ENCODE measurements around the gene TNRC6C. TPM values are rescaled to one million over a fixed set of nuclear protein-coding genes. Genes with fewer than 3 reads are reported as not detected.
"Not testable (repeated sequence)": the region's sequence is repeated elsewhere in the genome, so short reads cannot be mapped to it uniquely, and the experiment has no call there.

The TNRC6C gene
- polyA plus RNA-seq, 4 donors = 12.7 to 16.2 (median 13.7) TPM

- no peak for DNase-seq (ENCODE audit: low read depth in 4 of 4, low spot score in 3 of 4)
These were observed 174.3 kb downstream of the TNRC6C start for GRCh38 chr17:78132767-78133178.

- no peak for DNase-seq (ENCODE audit: low read depth in 4 of 4, low spot score in 3 of 4)
These were observed 174.9 kb downstream of the TNRC6C start for GRCh38 chr17:78133179-78133951.

GRCh38 chr17:78133971-78134898 lies 175.7 kb downstream of the TNRC6C start:
- no peak for DNase-seq (ENCODE audit: low read depth in 4 of 4, low spot score in 3 of 4)

DNA sequence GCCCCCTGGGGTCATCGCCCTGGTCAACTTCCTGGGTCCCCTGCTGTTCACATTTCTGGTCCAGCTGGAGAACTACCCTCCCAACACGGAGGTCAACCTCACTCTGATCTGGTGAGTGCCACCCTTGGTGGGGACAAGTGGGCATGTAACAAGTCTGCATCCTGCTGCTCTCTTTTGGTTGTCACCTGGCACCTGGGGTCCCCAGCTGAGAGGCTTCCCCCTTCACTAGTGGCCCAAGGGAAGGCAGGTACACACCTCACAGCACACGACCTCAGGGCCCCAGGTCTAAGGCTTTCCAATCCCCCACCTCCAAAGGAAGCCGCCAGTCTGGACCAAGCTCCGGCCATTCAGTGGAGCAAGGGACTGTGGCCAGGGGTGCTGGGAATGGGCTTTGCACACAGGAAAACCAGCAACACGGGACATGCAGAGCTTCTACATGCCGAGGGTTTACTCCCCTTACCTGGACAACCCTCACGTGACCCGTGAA lies 176.4 kb downstream of the TNRC6C start:
- no peak for DNase-seq (ENCODE audit: low read depth in 4 of 4, low spot score in 3 of 4)

- no peak for DNase-seq (ENCODE audit: low read depth in 4 of 4, low spot score in 3 of 4)
These were observed 177.5 kb downstream of the TNRC6C start for GRCh38 chr17:78135858-78136500.

DNA sequence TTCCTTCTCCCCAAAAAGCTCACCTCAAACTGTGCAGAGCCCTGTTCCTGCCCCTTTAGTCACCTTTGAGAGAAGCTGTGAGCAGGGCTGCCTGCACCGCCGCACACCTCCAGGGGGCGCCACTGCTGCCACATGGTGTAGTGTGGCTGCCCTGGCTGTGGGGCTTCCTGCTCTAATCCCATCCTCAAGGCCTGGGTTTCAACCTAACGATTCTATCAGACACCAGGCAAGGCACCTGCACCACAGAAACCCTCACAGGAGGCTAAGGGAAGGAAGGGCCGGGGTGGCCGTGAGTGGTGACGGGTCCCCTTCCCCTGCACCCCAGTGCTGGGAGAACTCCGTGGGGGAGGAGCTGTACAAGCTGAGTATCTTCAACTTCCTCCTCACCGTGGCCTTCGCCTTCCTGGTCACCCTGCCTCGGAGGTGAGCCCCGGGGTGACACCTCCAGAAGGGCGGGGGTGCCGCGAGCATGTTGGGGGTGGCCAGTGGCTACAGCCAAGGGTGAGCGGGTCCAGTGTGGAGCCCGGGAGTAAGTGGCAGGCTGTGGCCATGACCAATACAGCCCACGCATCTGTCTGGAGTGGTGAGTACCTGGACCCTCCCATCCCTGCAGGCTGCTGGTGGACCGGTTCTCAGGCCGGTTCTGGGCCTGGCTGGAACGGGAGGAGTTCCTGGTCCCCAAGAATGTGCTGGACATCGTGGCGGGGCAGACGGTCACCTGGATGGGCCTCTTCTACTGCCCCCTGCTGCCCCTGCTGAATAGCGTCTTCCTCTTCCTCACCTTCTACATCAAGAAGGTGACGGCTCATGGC lies 179.1 kb downstream of the TNRC6C start:
- DNase-seq (ENCODE audit: low read depth in 4 of 4, low spot score in 3 of 4) = no peak

DNA sequence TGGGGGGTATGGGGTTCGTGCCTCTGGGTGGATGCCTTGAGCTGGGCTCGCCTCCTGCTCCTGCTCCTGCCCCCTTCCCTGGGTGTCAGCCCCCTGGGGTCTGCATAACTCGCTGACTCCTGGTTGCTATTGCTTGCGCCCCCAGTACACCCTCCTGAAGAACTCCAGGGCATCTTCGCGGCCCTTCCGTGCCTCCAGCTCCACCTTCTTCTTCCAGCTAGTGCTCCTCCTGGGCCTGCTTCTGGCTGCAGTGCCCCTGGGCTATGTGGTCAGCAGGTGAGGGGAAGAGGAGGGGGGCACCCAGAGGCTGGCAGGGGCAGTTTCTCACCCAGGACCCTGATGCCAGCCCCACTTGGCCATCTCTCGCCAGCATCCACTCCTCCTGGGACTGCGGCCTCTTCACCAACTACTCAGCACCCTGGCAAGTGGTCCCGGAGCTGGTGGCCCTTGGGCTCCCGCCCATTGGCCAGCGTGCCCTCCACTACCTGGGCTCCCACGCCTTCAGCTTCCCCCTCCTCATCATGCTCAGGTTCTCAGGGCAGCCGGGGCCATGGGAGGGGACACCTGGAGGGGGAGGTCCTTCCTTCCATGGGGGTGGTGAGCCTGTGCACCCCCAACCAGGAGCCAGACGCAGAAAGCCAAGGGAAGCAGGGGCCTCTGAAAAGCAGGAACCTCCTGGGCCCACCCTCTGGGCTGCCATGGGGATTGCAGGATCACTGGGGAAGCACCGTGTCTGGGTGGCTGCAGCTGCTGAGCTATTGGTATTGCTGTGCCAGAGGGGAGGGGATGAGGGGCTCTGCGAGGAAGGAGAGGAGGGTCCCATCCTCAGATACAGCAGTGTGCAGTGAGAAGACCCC lies 179.9 kb downstream of the TNRC6C start:
- no peak for DNase-seq (ENCODE audit: low read depth in 4 of 4, low spot score in 3 of 4)

GRCh38 chr17:78139861-78140168 lies 181.3 kb downstream of the TNRC6C start:
- DNase-seq (ENCODE audit: low read depth in 4 of 4, low spot score in 3 of 4) = not testable (repeated sequence)

GRCh38 chr17:78140169-78141051 lies 181.9 kb downstream of the TNRC6C start:
- no peak for DNase-seq (ENCODE audit: low read depth in 4 of 4, low spot score in 3 of 4)

DNA sequence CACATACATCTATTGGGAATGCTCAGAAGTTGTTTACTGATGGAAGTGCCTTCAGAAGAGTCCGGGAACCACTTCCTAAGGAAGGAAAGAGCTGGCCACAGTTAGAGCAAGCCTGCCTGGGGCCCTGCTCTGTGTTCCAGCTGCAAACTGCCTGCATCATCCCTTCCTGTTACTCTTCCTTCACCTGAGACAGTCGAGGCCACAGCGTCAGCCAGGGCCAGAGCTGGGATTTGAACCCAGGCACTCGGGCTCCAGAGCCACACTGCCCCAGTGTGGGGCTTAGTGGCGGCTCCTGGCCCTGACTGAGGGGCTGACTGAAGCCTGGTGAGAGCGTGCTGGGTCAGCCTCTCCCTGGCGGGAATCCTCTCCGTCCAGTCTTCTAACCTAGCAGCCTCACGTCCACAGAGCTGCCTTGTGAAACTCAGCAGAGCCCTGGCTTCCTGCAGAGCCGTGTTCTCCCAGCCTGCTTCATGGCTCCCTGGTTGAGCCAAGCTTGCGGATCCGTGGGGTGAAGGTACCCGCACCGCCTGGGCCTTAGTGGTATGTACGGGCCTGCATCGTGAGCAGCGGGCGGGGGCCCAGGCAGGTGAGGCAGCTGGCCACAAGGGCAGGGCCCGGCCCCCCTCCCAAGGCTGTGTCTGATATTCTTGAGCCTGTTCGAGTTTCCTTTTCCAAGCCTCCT lies 183.1 kb downstream of the TNRC6C start:
- DNase-seq (ENCODE audit: low read depth in 4 of 4, low spot score in 3 of 4) = no peak

- no peak for DNase-seq (ENCODE audit: low read depth in 4 of 4, low spot score in 3 of 4)
These were observed 183.8 kb downstream of the TNRC6C start for GRCh38 chr17:78142119-78142861.

DNA sequence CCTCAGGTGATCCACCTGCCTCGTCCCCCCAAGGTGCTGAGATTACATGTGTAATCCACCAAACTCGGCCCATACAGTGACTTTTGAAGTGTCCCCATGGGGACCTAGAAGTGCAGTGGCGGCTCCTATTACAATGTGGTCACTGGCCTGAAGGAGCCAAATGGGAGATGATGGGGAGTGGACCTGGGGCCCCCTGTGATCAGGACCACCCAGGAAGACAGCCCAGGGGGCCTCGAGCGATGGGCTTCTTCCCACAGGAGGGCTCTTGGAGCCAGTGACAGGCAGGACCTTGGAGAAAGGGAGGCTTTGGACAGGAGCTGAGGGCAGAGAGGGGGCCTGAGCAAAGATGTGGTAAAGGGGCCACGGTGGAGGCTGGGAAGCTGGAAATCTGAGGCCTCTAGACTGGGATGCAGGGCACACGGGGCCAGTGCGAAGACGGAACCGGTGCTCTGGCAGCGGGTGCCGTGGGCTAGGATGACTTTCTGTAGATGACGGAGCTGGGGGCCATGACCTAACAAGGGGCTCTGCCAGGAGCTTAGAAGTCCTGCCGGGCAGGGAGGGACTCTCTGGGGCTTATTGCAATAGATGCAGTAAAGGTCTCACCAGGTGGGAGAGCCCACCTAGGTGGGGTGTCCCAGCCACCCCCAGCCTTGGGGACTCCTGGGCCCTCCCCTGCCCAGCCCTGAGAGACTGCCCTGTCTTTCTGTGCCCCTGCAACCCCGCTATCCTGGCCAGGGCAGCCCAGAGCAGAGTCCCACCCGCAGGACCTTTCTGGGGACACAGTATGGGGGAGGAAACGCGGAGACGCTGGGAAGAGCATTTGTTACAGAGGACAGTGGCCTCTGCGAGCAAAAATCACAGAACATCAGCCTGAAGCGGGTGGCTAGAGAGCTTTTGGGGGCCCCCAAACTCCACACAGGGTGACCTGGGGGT lies 185.0 kb downstream of the TNRC6C start:
- DNase-seq (ENCODE audit: low read depth in 4 of 4, low spot score in 3 of 4) = no peak

DNA sequence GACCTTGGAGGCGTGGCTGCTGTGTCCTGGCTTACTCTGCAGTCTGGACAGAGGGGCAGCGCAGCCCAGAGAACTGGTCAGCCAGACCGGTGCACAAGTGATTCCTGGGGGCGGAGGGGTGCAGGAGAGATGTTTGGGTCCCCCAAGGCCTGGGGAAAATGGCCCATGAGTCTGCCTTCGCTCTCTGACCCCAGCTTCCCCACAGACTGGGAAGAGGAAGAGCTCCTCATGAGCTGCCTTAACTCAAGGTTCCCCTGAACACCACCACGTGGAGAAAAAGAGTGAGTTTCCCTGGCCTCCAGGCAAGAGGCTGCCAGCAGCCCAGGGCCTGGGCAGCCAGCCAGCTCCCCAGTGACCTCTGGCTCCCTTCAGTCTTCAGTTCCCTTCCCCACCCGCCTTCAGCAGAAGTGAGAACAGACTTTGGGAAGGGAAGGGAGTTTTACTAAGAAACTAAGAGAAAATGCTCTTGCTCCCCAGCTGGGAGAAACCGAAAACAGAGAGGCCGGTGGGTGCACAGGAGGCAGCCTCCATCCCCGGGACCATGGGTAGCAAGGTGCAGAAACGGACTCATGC lies 185.7 kb downstream of the TNRC6C start:
- DNase-seq (ENCODE audit: low read depth in 4 of 4, low spot score in 3 of 4) = peak in 1 of 4 donors; percentile 73

DNA sequence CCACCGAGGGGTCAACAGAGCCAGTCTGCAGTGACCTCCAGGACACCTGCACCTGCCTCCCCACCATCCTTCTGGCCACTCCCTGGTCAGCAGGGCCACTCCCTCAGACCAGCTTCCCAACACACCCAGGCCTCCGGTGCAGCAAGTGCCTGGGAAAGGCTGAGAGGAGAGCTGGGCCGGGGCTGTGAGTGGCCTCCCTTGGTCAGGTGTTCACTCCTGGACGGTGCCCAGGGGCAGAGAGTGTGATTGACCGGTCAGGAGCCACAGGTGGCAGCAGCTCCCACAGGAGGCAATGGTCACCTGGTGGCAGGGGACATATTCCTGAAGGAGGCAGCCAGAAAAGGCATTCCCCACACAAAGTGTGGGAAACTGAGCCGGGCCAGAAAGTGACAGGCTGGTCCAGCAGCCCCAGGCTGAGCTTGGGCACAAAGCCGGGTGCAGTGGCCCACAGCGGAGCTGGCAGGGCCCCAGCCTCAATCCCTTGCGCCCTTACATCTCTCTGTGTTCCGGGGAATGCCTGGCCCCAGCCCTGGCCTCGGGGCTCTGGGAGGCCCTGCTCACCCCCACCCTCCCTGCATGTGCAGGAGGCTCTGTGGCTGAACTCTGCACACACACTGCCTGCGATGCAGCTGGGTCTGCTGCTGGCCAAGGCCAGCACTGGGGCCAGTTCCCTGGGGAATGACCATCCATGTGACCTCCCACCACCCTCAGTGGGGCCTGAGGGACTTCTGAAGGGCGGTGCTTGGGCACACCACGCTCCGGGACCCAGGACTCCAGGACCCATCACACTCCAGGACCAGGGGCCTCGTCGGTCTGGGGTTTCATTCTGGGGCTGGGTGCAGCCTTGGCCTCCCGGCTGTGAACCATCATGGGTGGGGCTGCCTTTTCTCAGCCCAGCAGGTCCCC lies 186.5 kb downstream of the TNRC6C start:
- DNase-seq (ENCODE audit: low read depth in 4 of 4, low spot score in 3 of 4) = no peak

GRCh38 chr17:78146471-78146869 lies 188.0 kb downstream of the TNRC6C start:
- DNase-seq (ENCODE audit: low read depth in 4 of 4, low spot score in 3 of 4) = no peak
